Epithelial cell of esophagus (primary cell): ENCODE data around the gene FAM174B.
A peak's percentile ranks its signal among the peaks of the same experiment; 100 is the strongest.

Experiments used
- DNase-seq: peaks from one replicate; pipeline ENCODE4 v3.0.0; 2010; ENCODE audit warnings: low read depth
- H3K4me3 ChIP-seq: 2 replicates; pipeline ENCODE4 v1.5.1; 2011; ENCODE audit warnings: mild to moderate bottlenecking, low read length, control low read depth
- TF ChIP-seq, protein P1 (sequence below): IDR thresholded peaks from 2 replicates; pipeline ENCODE4 v1.5.1; 2011; ENCODE audit warnings: low read depth, mild to moderate bottlenecking, low read length, control low read depth, inconsistent platforms; ENCODE audit not compliant: insufficient read depth; ENCODE audit errors: missing control alignments

The FAM174B gene

GRCh38 chr15:92606126-92606835 lies 49.3 kb downstream of the FAM174B start:
- H3K4me3 ChIP-seq = no peak overlapping the region
- DNase-seq = no peak
- TF ChIP-seq, protein P1, sequence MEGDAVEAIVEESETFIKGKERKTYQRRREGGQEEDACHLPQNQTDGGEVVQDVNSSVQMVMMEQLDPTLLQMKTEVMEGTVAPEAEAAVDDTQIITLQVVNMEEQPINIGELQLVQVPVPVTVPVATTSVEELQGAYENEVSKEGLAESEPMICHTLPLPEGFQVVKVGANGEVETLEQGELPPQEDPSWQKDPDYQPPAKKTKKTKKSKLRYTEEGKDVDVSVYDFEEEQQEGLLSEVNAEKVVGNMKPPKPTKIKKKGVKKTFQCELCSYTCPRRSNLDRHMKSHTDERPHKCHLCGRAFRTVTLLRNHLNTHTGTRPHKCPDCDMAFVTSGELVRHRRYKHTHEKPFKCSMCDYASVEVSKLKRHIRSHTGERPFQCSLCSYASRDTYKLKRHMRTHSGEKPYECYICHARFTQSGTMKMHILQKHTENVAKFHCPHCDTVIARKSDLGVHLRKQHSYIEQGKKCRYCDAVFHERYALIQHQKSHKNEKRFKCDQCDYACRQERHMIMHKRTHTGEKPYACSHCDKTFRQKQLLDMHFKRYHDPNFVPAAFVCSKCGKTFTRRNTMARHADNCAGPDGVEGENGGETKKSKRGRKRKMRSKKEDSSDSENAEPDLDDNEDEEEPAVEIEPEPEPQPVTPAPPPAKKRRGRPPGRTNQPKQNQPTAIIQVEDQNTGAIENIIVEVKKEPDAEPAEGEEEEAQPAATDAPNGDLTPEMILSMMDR = no peak

GRCh38 chr15:92605225-92605944 lies 50.2 kb downstream of the FAM174B start:
- no peak overlapping the region for H3K4me3 ChIP-seq
- no peak for DNase-seq
- TF ChIP-seq, protein P1 = no peak

GRCh38 chr15:92603743-92604470 lies 51.7 kb downstream of the FAM174B start:
- no peak overlapping the region for H3K4me3 ChIP-seq
- DNase-seq = peak; percentile 21
- TF ChIP-seq, protein P1 = no peak

DNA sequence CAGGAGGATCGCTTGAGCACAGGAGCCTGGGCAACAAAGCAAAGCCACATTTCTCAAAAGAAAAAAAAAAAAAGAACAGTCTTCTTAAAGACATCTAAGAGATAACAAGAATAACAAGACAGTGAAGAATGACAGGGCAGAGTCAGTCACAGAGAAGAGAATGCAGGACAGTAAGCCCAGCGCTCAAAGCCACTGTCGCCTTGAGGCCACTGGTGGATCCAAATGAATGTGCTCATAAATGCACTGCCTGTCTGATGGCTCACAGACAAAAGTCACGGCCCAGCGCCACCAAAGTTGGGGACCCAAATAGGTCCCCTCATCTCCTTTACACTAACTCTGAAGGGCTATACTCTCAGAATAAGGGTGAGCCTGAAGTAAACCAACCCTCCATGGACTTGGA lies 52.3 kb downstream of the FAM174B start:
- DNase-seq = no peak
- TF ChIP-seq, protein P1 = no peak
- H3K4me3 ChIP-seq = no peak overlapping the region

DNA sequence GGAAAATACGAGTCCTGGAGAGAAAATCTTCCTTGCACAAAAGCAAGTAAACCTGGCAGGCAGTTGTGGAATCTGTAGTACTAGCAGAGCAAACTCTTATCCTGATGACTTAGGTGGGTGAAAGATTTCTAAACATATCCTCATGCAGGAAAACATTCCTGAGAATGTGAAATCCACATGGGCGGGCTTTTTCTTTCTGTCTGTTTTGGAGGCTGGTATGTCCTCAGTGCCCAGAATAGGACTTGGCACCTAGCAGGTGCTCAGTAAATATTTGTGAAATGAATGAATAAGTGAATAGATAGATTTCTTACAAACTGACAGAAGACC lies 53.3 kb downstream of the FAM174B start:
- TF ChIP-seq, protein P1 = no peak
- no peak overlapping the region for H3K4me3 ChIP-seq
- no peak for DNase-seq

GRCh38 chr15:92601592-92602266 lies 53.8 kb downstream of the FAM174B start:
- TF ChIP-seq, protein P1 = no peak
- no peak for DNase-seq
- no peak overlapping the region for H3K4me3 ChIP-seq
